Activated CD4-positive, alpha-beta T cell treated with anti-CD3 and anti-CD28 coated beads for 36 hours (primary cell): ENCODE data around the gene SPR. TPM values are rescaled to one million over a fixed set of nuclear protein-coding genes. Genes with fewer than 3 reads are reported as not detected.
A peak's percentile ranks its signal among the peaks of the same experiment; 100 is the strongest.

ENCODE experiments used
- ATAC-seq: fragments of 200-7000 bp; cut with Tn5 transposase; one replicate; pipeline ENCODE4 v1.10.0; 2021; ENCODE audit warnings: mild to moderate bottlenecking, moderate library complexity
- CTCF ChIA-PET: fragments of 350-600 bp; sonication (Branson Sonifier 250); formaldehyde crosslinking; loops from one replicate; lab custom pipeline; 2021; ENCODE audit warnings: antibody characterized with exemption; lab: Charles Lee
- POLR2A ChIA-PET: fragments of 350-600 bp; sonication (Branson Sonifier 250); formaldehyde crosslinking; loops from one replicate; lab custom pipeline; 2021; ENCODE audit warnings: antibody characterized with exemption, inconsistent platforms; lab: Charles Lee
- DNase-seq: peaks from one replicate; pipeline ENCODE4 v3.0.0-alpha.2; 2020
- H3K27ac Mint-ChIP-seq: one replicate; pipeline ENCODE4 v1.8.0; 2021; ENCODE audit warnings: mixed read lengths
- H3K27me3 Mint-ChIP-seq: one replicate; pipeline ENCODE4 v1.8.0; 2021; ENCODE audit warnings: mixed read lengths
- H3K36me3 Mint-ChIP-seq: one replicate; pipeline ENCODE4 v1.8.0; 2021; ENCODE audit warnings: low read depth, mixed read lengths
- H3K4me1 Mint-ChIP-seq: one replicate; pipeline ENCODE4 v1.8.0; 2021; ENCODE audit warnings: mixed read lengths
- H3K4me3 Mint-ChIP-seq: one replicate; pipeline ENCODE4 v1.8.0; 2021; ENCODE audit warnings: mild to moderate bottlenecking, moderate library complexity, mixed read lengths
- H3K9me3 Mint-ChIP-seq: one replicate; pipeline ENCODE4 v1.8.0; 2021; ENCODE audit warnings: low read depth, mixed read lengths
- intact Hi-C, 2 experiments: fragments of 100-400 bp; cut with DNase I in 1 of 2; cut with micrococcal nuclease in 1 of 2; formaldehyde crosslinking; loops; one replicate each; pipeline versions ENCODE4 v1.14.2 to v1.15.1; 2022 to 2024; cut with DNase I, micrococcal nuclease
- total RNA-seq, 2 experiments: library from RNA; stranded (reverse); gene quantifications; one replicate each; pipeline ENCODE4 v1.2.3, GENCODE V29; 2021

Gene SPR
- total RNA-seq, 2 experiments from 2014 or later = 7.3 to 9.8 TPM

GRCh38 chr2:72862239-72862988 is 24.8 kb upstream of the SPR start:
- ChIA-PET CTCF (interaction anchor here (0.6 to 5.2 kb wide), 32 partner anchors 9 to 1012 kb away, joined by 3 to 42 read pairs (median 4); partner anchors contain the start of genes EMX1 and SPR), POLR2A (no interaction called here)
- Mint-ChIP-seq H3K4me1 (peaks cover 10% of the 10 kb centered on the region), H3K36me3 (no peaks in the 10 kb centered on the region), H3K27ac (peak overlapping the region; percentile 2), H3K4me3 (peak overlapping the region; percentile 36), H3K27me3 (peaks cover 50% of the 10 kb centered on the region), H3K9me3 (no peaks in the 10 kb centered on the region)
- DNase-seq = peak; percentile 93
- ATAC-seq = peak; percentile 92
- intact Hi-C loops = loop anchor here (1.0 to 5.0 kb wide), 6 partner anchors 35 to 715 kb away; partner anchors contain the start of genes CYP26B1 (in 1 of the 2), EMX1 (in 1 of the 2) and EXOC6B (in 1 of the 2)

- Mint-ChIP-seq H3K27ac (no peak overlapping the region), H3K4me1 (peaks cover 10% of the 10 kb centered on the region), H3K36me3 (no peaks in the 10 kb centered on the region), H3K4me3 (no peak overlapping the region), H3K9me3 (no peaks in the 10 kb centered on the region), H3K27me3 (peaks cover 49% of the 10 kb centered on the region)
- POLR2A ChIA-PET = no interaction called here
- DNase-seq (no peak), ATAC-seq (no peak)
- CTCF ChIA-PET = interaction anchor here (0.6 to 5.2 kb wide), 23 partner anchors 8 to 1317 kb away, joined by 3 to 42 read pairs (median 5); partner anchors contain the start of gene SPR
- intact Hi-C loops = loop anchor here (2.0 to 5.0 kb wide), 4 partner anchors 36 to 716 kb away; partner anchors contain the start of genes CYP26B1 (in 1 of the 2), EMX1 (in 1 of the 2) and EXOC6B (in 1 of the 2)
Observed at GRCh38 chr2:72863046-72863445, 24.2 kb upstream of the SPR start.

DNA sequence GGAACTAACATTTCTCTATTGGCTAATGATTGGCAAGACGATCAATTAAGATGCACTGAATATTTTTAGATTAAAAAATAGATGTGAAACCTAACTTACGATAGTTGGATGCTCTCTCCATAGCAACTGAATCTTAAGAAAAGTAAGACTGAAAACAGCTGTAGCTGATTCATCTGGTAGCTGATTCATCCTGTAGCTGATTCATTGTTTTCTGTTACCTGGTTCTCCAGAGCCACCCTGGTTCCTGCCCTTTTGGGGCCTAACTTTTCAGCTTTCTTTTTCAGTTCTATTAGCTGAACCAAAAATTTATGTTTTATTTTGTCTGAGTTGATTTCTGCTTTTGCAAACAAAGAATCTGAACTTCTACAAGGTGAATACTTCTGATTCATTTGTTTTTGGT is 22.7 kb upstream of the SPR start:
- Mint-ChIP-seq H3K36me3 (no peaks in the 10 kb centered on the region), H3K4me1 (peaks cover 10% of the 10 kb centered on the region), H3K9me3 (no peaks in the 10 kb centered on the region), H3K27me3 (peaks cover 50% of the 10 kb centered on the region), H3K27ac (no peak overlapping the region), H3K4me3 (no peak overlapping the region)
- intact Hi-C loops = loop anchor here (1.0 to 5.0 kb wide), 5 partner anchors 23 to 717 kb away; partner anchors contain the start of genes CYP26B1 (in 1 of the 2), EXOC6B (in 1 of the 2) and SPR (in 1 of the 2)
- DNase-seq (peak; percentile 67), ATAC-seq (peak; percentile 74)
- POLR2A ChIA-PET = interaction anchor here (0.6 to 0.7 kb wide), 2 partner anchors 51 to 1837 kb away, joined by 3 to 6 read pairs; no protein-coding TSS in a partner anchor
- CTCF ChIA-PET = interaction anchor here (0.5 to 5.2 kb wide), 19 partner anchors 10 to 347 kb away, joined by 3 to 42 read pairs (median 4); partner anchors contain the start of gene SPR

- Mint-ChIP-seq H3K27me3 (peaks cover 34% of the 10 kb centered on the region), H3K9me3 (peaks cover 2% of the 10 kb centered on the region)
- CTCF ChIA-PET = interaction anchor here (1.0 to 2.4 kb wide), 4 partner anchors 8 to 98 kb away, joined by 3 to 12 read pairs (median 4); partner anchors contain the start of gene SPR
Observed at GRCh38 chr2:72871060-72871459, 16.1 kb upstream of the SPR start.

DNA sequence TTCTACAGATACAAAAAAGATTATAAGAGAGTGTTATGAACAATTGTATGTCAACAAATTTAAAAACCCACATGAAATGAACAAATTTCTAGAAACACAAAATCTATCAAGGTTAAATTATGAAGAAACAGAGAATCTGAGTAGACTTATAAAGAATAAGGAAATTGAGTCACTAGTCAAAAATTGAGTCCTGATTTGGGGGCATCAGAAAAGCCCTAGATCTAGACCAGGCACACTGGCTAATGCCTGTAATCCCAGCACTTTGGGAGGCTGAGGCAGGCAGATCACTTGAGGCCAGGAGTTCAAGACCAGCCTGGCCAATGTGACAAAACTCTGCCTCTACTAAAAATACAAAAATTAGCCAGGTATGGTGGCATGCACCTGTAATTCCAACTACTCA is 15.3 kb upstream of the SPR start:
- POLR2A ChIA-PET = no interaction called here
- Mint-ChIP-seq H3K27me3 (peaks cover 31% of the 10 kb centered on the region), H3K4me3 (no peak overlapping the region), H3K27ac (no peak overlapping the region), H3K9me3 (peaks cover 2% of the 10 kb centered on the region), H3K36me3 (no peaks in the 10 kb centered on the region), H3K4me1 (no peaks in the 10 kb centered on the region)
- ATAC-seq (no peak), DNase-seq (no peak)
- intact Hi-C loops = no loop called here
- CTCF ChIA-PET = interaction anchor here (1.0 kb wide), 1 partner anchor 12 kb away, joined by 5 read pairs; no protein-coding TSS in a partner anchor

More at GRCh38 chr2:72871060-72871459, 16.1 kb upstream of the SPR start:
- DNase-seq (no peak), ATAC-seq (no peak)
- intact Hi-C loops = no loop called here
- H3K4me1 Mint-ChIP-seq = no peaks in the 10 kb centered on the region
- H3K36me3 Mint-ChIP-seq = no peaks in the 10 kb centered on the region
- POLR2A ChIA-PET = interaction anchor here (0.6 kb wide), 1 partner anchor 73 kb away, joined by 5 read pairs; no protein-coding TSS in a partner anchor
- no peak overlapping the region for H3K27ac Mint-ChIP-seq
- no peak overlapping the region for H3K4me3 Mint-ChIP-seq

- ChIA-PET POLR2A (no interaction called here), CTCF (interaction anchor here (0.8 to 2.0 kb wide), 5 partner anchors 9 to 33 kb away, joined by 3 to 14 read pairs (median 5); no protein-coding TSS in a partner anchor)
- H3K9me3 Mint-ChIP-seq = no peaks in the 10 kb centered on the region
- no peak overlapping the region for H3K4me3 Mint-ChIP-seq
- no peak overlapping the region for H3K27ac Mint-ChIP-seq
- H3K27me3 Mint-ChIP-seq = peaks cover 50% of the 10 kb centered on the region
- DNase-seq = peak; percentile 64
- intact Hi-C loops = no loop called here
- no peak for ATAC-seq
- peaks cover 10% of the 10 kb centered on the region for H3K4me1 Mint-ChIP-seq
- H3K36me3 Mint-ChIP-seq = no peaks in the 10 kb centered on the region
Observed at GRCh38 chr2:72883356-72883962, 3.7 kb upstream of the SPR start.

DNA sequence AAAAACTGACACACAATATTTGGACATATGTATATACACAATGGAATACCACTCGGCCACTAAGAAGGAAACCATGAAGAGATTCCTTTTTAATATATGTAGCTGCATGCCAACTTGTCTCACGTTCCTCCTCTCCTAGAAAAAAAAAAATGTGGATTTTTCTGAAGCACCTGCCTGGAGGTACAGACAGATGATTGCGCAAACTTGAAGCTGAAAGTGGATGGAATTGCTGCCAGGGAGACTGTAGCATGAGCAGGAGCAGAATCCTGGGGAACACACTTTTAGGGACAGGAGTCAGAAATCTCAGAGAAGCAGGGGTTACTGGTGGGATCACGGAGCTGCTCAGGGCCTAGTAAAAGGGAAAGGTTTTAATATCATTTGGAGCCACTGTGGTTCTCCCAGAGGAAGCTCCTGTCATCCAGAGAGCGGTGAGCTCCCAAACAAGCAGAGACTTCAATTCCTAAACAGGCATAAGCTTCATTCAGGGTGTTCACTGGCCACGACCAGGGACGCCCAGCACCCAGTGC is 640 bp upstream of the SPR start:
- DNase-seq = no peak
- H3K27ac Mint-ChIP-seq = no peak overlapping the region
- H3K36me3 Mint-ChIP-seq = peaks cover 6% of the 10 kb centered on the region
- ChIA-PET CTCF (interaction anchor here (0.7 to 2.9 kb wide), 21 partner anchors 9 to 290 kb away, joined by 3 to 20 read pairs (median 6); no protein-coding TSS in a partner anchor), POLR2A (no interaction called here)
- peaks cover 10% of the 10 kb centered on the region for H3K4me1 Mint-ChIP-seq
- peaks cover 56% of the 10 kb centered on the region for H3K27me3 Mint-ChIP-seq
- H3K4me3 Mint-ChIP-seq = peak overlapping the region; percentile 70
- H3K9me3 Mint-ChIP-seq = no peaks in the 10 kb centered on the region
- intact Hi-C loops = loop anchor here (1.0 to 5.0 kb wide), 5 partner anchors 22 to 186 kb away; partner anchors contain the start of gene SFXN5 (in 2 of the 2)
- no peak for ATAC-seq

DNA sequence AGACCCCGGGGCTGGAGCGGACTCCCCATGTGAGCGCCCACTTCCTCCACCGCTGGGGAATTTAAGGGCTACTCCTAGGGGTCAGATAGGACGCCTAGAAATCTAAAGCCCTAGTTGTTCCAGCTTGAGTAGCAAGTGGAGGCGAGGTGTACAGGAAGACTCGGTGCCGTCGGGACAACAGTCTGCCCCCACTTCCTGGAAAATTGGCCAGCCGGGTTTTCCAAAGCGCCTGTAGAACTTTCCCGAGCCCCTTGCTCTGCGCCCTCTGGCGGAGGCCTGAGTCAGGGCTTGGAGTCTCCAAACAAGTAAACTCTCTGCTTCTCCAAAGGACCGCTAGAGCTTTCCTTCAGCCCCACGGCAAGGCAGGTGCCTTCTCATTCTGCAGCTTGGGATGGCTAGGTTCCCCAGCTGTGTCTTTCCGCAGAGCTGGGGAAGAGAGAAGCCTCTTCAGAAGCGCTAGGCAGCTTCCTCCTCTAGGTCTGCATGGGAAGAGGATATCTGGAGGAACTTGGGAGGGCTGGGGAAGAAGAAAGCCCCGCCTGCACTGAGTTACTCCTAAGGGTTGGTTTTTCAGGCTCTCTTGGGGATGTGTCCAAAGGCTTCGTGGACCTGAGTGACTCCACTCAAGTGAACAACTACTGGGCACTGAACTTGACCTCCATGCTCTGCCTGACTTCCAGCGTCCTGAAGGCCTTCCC is 681 bp downstream of the SPR start:
- ATAC-seq (peak; percentile 51), DNase-seq (peak; percentile 78)
- peaks cover 13% of the 10 kb centered on the region for H3K36me3 Mint-ChIP-seq
- CTCF ChIA-PET = interaction anchor here (0.6 to 2.9 kb wide), 26 partner anchors 8 to 771 kb away, joined by 3 to 20 read pairs (median 4); partner anchors contain the start of gene EMX1
- H3K9me3 Mint-ChIP-seq = no peaks in the 10 kb centered on the region
- POLR2A ChIA-PET = interaction anchor here (0.6 to 0.9 kb wide), 2 partner anchors 86 to 292 kb away, joined by 3 to 4 read pairs; no protein-coding TSS in a partner anchor
- peaks cover 10% of the 10 kb centered on the region for H3K4me1 Mint-ChIP-seq
- peak overlapping the region; percentile 70 for H3K4me3 Mint-ChIP-seq
- no peak overlapping the region for H3K27ac Mint-ChIP-seq
- intact Hi-C loops = loop anchor here (1.0 to 5.0 kb wide), 5 partner anchors 24 to 184 kb away; partner anchors contain the start of gene SFXN5 (in 2 of the 2)
- peaks cover 53% of the 10 kb centered on the region for H3K27me3 Mint-ChIP-seq

DNA sequence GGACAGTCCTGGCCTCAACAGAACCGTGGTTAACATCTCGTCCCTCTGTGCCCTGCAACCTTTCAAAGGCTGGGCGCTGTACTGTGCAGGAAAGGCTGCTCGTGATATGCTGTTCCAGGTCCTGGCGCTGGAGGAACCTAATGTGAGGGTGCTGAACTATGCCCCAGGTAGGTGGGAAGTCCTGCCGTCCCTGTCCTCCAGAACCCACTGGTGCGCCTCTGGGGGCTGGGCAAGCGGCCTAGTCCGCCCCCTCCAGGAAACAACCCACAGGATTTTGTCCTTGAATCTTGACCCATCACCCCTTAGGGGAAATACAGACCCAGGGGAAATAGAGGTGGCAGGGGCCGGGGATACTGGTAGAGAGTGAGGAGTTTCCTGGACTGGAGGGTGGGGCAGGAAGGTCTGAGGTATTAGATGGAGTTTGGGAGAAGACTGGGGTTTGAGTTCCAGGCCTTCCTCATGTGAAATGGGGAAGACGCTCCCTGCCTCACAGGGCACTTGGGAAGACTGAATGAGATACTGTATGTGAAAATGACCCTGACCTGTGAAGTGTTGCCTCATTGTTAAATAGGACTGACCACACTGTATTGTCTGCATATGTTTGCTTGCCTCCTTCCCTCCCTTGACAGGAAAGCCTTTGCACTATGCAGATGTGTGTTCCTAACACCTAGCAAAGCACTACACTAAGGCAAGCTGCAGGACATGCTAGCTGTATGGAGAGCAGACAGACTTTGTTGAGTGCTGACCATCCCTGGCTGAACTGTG is 1.4 kb downstream of the SPR start:
- peak overlapping the region; percentile 70 for H3K4me3 Mint-ChIP-seq

More for the DNA sequence above, 1.4 kb downstream of the SPR start:
- peaks cover 10% of the 10 kb centered on the region for H3K4me1 Mint-ChIP-seq
- intact Hi-C loops = loop anchor here in 1 of 2 experiments (1.0 to 5.0 kb wide), 2 partner anchors 117 to 184 kb away; partner anchors contain the start of gene SFXN5
- ChIA-PET CTCF (interaction anchor here (0.7 to 2.9 kb wide), 15 partner anchors 10 to 771 kb away, joined by 3 to 20 read pairs (median 6); no protein-coding TSS in a partner anchor), POLR2A (interaction anchor here (0.6 kb wide), 1 partner anchor 291 kb away, joined by 4 read pairs; no protein-coding TSS in a partner anchor)
- H3K9me3 Mint-ChIP-seq = no peaks in the 10 kb centered on the region
- no peak for DNase-seq
- ATAC-seq = no peak
- peaks cover 13% of the 10 kb centered on the region for H3K36me3 Mint-ChIP-seq
- H3K27ac Mint-ChIP-seq = no peak overlapping the region
- peaks cover 52% of the 10 kb centered on the region for H3K27me3 Mint-ChIP-seq
